NCI-H1436 treated with DMSO at 0.1 percent for 48 hours (cell line): ENCODE data around the gene COL7A1.

Source experiments
- DNase-seq: peaks from one replicate; lab custom pipeline; 2025; lab: John Stamatoyannopoulos, UW

Gene COL7A1

DNA sequence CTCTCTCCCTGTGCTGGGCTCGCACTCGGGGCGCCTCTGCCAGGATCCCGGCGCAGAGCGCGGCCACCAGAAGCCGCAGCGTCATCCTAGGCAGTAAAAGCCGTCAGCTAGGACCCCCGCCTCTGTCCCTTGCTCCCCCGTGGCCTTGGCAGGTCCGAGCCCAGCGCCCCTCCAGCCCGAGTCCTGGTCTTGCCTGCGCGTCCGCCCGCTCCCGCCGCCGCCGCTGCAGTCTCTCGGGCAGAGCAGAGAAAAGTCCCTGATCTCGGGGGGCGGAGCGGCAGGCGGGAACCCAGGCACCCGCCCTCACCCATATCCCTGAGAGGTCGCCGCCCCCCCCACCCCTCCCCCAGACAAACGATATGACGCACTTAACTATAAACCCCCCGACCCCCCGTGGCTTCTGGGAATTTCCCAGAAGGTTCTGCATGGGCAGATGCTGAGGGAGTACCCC is at the start of gene COL7A1:
Gene COL7A1, minus strand, starts transcription at position 255 of the 451 bp plus-strand sequence. Its CDS starts 170 bp downstream, at position 85.
- DNase-seq: no peak

DNA sequence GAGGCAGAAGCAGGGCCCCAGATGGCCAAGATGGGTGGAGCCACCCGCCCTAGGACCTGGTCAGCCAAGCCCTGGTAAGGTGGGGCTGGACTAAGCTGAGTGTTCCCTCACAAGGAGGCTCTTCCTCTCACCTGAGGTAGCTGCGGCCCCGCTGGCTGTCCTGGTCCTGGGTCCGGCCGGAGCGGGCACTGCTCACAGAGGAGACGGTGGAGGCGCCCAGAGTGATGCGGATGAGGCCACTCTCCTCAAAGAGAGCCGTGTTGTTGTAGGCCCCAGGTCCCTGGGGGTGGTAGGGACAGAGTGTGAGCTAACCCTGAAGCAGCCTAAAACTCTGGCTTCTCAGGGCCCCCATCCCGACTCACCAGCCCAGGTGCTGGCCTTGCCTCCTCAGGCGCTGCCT is 47.5 kb upstream of the COL7A1 start:
- no peak for DNase-seq

DNA sequence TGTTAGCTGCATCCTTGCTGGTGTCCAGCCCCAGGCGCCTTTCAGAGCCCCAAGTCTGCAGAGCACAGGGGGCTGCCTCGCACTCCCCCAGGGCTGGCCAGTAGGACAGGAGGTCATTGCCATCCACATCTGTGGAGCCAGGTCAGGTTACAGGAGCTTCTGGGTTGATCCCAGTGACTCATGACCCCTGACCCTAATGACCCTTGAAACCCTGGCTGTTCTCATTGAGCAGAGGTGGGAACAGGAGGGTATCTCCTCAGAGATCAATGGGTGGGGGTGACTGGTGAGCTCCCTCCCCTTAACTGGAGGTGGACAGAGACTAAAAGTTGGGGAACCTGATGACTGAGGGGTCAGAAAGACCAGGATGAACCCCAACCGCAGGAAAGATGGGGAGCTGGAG is 46.3 kb upstream of the COL7A1 start:
- DNase-seq: no peak

DNA sequence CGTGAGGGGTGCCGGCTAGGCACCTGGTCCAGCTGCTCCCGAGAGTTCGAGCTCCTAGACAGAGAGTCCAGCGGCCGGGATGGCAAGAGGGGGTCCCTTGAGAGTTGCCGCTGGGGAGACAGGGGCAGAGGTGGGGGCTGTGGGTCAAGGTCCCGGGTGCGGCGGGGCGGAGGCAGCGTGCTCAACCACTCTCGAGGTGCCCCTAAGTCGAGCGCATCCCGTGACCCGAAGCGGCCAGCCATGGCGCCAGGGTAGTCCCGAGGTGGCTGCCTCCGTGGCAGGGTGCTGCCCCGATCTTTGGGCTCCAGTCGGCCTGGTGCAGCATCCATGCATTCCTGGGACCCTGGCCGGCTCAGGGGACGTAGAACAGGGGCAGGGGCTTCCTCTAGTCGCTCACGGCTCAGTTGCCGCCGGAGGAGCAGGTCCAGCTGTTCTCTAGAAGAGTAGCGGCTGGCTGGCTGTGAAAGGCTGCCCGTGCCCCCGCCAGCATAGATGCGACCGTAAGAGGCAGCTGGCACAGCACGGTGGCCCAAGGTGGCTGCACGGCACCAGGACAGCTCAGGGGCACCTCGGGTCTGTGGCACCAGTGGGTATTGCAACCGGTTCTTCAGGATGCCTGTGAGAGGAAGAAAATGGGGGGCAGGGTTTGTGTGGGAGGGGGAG is 44.9 kb upstream of the COL7A1 start:
- DNase-seq: no peak

DNA sequence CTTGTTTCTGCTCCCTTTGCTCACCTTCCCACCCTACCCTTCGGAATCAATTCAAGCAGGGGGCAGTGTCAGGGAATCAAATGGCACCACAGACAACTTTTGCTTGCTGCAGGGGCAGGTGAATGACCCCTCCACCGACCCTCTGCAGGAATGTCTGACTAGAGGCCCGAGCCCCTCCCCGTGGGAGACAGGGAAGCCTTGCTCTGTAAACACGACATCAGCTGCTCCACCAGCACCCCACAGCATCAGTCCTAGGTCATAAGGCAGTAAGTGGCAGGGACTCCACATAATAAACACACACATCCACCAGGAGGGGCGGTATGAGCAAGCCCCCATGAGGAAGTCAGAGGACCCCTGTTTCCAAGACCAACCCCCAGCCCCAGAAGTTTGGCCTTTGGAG is 42.2 kb upstream of the COL7A1 start:
- no peak for DNase-seq

DNA sequence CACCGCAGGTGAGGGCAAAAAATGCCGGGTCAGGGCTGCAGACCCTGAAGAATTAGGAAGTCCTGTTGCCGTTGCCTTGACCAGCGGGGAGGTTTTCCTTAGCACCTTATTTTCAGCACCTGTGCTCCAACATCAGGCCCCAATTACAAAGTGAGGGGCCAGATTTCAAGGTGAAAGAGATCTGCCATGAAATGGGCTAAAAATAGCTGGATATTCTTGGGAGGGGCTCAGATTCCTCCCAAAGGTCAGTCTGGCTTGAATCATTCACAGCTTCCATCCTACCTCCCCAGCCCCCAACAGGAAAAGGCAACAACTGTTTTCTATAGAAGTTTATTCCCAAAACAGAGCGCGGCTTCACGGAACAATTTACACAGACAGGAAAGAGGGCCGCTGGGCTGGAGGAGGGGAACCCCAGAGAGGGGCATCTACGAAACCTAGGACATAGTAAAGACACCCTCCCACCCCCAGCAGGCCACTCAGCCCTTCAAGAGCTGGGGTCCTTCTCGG is 41.1 kb upstream of the COL7A1 start:
- no peak for DNase-seq

DNA sequence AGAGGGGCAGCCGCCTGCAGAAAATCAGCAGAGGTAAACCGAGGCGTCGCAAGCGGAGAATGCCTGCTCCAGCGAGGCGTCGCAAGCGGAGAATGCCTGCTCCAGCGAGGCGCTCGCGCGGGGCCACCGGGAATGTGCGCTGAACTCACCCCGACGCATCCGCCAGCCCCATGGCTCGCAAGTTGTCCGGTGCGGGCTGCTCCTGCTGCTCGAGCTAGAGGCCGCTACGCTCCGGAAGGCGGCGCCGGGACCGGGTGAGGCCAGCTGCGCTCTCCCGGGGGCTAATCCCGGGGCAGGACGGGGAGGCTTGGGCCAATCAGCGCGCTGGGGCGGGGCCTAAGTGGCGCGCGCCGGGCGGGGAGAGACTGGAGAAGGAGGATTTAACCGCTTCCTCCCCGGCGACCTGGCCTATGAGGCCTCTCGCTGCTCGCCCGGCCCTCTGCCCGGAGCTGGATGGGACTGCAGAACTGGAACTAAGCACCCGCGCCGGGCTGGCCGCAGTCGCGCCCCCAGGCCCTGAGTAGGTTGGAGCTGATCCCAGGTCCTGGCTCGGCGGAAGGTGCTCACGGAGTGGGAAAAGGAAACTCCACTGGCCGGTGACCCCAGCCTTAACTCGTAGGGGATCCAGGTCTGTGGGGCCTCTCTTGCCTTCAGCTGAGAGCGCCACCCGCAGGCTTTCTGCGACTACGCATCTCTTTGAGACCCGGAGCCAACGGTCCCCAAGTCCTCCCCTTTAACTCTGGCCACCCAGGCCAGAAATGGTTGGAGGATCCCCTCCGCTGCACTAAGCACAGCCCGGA is 40.3 kb upstream of the COL7A1 start, which contains the start of gene SLC26A6:
Gene SLC26A6, minus strand, starts transcription at position 240 of the 800 bp plus-strand sequence. Its CDS starts 68 bp downstream, at position 172.
- peak; percentile 40 for DNase-seq

DNA sequence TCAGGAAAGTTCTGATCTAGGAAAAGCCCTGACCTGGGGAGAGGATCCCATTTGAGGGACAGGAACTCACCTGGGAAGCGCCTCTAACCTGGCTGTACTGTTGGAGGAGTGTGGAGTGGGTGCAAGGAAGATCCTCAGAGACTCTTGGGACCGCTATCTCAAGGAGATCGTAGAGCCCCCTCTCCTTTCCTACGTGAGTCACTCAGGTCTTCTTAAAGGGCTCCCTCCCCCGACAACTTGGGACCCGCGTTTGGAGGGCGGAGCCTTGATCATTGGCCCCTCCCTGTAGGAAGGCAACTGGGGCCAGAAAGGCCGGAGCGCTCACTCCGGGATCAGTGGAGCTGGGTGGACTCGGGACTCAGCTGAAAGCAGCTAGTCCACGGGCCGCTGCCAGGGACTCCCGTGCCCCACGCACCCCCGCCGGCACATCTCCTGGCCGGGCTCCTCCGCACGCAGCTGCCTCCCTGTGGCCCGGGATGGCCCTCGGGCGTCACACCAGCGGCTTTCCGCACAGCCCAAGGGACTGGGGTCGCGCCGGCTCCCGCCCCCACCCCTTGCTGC is 39.6 kb upstream of the COL7A1 start:
- DNase-seq: no peak

DNA sequence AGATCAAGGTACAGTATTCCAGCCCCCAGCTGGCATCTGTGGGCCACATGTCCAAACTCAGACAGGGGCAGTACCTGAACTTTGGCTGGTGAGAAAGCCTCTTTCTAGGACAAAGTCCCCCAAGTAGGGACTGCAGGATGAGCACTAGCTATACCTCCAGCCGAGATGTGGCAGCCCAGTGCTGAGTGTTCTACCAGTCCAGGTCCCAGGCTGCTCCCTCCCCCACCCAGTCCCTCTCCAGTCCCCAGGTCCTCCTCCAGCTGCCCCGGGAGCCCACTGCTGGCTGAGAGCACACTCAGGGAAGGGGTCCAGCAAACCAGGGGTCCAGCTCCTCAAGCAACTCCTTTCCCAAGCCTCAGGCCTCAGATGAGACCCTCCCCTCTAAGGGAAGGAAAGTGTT is 38.6 kb upstream of the COL7A1 start:
- no peak for DNase-seq

DNA sequence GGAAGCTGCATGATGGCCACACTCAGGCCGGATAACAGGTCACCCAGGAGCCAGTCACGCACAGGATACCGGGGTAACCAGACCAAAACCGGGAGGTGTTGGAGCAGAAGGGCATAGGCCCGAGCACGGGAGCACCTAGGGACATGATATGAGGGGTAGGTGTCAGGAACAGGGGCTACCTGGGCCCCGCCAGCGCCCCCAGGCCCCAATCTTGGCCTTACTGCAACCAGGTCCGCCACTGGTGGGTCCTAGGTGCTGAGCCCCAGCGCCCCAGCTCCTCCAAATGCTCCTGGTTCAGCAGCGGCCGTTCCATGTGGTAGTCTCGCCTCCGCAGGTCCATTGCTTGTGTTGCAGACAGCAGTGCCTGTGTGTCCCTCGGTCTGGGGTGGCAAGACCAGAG is 38.1 kb upstream of the COL7A1 start:
- no peak for DNase-seq

DNA sequence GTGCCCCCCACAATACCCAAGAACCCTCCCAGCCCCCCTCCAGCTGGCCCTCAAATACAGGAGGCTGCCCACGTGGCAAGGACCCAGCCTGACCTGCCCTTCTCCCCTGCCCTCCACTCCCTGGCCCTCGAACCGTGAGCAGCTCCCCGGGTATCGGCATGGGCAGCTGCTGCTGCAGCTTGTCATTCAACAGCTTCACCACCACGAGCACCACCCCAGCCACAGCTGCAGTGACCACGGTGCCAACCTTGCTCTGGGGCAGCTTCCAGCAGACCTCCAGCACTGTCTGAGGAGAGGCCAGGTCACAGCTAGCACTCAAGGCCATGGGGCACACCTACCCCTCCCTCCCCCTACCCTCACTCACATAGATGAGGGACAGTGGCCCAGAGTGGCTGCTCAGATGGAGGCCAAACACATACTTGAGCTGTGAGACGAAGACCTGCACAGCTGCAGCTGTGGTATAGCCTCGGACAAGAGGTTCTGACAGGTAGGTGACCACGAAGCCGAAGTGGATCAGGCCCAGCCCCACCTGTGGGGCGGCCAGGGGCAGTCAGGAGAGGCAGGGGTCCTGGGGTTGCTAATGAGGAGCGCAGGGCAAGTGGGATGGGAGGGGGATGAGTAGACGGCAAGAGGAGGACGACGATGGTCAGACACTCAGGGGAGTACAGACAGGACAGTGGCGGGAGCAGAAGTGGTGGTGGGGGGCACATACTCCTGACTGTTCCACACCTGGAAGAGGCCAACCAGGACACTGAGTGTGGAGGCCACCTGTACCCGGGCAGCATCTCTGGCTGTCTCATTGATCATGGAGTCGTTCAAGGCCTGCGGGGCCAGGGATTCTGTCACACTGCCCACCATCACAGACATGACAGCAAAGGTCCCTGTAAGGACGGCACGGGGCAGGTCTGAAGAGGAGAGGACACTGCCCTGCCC is 36.7 kb upstream of the COL7A1 start:
- DNase-seq: no peak

DNA sequence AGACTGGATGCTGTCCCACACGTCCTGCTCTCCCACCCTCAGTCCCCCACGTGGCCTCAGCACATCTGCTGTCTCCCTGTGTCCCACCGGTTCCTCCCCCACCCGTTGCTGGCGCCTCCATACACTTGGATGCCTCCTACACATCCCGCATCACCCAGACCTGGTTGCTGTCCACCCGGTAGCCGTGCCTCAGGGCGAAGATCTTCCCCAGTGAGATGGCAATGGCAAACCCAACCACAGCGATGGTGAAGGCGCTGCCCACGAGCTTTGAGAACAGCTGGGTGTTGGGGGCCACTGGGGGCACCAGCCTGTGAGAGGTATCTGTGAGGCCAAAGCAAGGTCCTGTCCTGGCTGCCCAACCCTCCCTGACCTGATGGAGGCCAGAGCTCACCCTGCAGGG is 35.7 kb upstream of the COL7A1 start:
- DNase-seq: no peak

DNA sequence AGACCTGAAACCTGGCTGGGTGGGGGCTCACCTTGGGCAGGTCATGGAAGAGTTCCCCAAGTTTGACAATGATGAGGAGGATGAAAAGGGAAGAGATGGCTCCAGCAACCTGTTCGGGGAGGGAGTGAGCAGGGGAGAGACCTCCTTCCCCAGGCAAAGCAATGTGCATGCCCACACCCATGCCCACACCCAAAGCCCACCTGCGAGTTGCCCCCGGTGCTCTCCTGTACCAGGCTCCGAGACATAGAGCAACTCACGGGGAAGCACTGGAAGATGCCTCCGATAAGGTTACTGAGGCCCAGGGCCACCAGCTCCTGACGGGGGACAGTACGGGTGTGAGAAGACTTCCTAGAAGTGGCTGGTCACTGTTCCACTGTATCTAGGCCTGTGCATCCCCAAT is 35.3 kb upstream of the COL7A1 start:
- DNase-seq: no peak

DNA sequence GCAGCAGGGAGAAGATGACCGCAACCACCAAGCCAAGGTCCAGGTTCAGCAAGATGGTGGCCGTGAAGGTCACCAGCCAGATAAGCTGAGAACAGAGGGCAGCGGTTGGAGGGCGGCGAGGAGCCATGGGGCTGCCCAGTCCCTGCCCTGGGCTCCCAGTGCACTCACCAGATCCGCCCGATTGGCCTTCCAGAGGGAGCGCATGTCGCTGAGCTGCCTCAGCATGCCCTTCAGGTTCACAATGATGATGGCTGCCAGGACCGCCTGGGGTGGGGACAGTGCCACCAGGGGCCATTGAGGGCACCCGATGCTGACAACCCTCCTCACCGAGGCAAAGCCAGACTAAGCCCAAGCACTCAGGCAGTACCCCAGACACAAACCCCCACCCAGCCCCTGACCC is 34.8 kb upstream of the COL7A1 start:
- no peak for DNase-seq

DNA sequence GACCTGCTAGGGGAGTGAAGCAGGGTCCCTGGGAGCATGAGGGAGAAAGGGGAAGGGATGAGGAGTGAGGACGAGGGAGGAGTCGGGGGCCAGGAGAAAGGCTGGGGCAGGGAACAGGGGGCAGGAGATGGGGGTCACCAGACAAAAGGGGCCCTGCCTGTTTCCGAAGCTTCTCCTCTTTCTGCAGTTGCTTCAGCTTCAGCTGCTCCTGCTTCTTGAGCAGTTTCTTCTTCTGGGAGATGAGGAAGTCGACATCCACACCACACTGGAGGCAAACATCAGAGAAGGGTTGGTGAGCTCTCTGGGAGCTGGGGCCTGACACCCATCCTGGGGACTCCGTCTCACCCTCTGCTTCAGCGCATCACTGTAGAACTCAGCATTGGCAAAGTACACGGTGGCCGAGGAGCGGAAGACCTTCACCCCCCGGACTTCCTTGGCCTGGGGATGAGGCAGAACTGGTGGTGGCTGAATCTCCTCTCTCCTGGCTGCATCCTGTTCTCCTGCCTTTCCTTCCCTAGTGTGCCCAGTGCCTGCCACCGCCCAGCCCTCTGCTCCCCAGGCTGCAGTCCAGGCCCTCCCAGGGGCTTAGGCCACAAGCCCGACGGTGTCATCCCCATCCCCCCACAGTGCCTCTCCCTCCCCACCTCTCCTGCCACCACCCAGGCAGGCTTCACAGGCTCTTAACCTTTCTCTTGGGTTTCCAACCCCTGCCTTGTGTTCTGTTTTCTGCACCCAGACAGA is 33.3 kb upstream of the COL7A1 start:
- DNase-seq: no peak

DNA sequence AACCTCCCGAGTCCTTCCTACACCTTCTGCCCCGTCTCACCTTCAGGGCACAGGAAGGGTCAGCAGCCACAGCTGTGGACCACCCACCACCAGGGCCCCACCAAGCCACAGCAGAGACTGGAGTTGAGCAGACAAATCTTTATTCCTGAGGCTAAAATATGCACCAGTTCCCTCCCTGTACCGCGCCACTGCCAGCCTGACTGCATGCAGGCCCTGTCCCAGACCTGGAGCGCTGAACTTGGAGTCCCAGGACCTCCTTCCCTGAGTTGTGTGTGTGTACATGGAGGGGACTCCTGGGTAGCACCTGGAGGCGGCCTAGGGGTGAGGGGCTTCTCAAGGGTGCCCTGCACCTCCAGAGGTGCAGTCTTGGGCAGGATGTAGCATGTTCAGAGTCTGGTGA is 30.5 kb upstream of the COL7A1 start:
- no peak for DNase-seq

DNA sequence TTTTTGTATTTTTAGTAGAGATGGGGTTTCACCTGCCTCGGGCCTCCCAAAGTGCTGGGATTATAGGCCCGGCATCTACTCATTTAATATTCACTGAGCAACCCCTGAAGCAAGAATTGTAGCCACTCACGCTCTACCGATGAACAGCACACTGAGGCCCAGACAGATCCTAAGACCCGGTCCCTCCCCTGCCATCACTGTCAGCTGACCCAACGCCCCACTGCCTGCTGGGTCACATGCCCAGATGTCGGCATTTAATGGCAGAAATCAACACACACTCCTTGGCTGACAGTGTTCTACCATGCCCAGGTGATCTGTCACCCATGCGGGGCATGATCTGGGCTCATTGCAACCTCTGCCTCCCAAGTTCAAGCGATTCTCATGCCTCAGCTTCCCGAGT is 29.6 kb upstream of the COL7A1 start:
- no peak for DNase-seq

DNA sequence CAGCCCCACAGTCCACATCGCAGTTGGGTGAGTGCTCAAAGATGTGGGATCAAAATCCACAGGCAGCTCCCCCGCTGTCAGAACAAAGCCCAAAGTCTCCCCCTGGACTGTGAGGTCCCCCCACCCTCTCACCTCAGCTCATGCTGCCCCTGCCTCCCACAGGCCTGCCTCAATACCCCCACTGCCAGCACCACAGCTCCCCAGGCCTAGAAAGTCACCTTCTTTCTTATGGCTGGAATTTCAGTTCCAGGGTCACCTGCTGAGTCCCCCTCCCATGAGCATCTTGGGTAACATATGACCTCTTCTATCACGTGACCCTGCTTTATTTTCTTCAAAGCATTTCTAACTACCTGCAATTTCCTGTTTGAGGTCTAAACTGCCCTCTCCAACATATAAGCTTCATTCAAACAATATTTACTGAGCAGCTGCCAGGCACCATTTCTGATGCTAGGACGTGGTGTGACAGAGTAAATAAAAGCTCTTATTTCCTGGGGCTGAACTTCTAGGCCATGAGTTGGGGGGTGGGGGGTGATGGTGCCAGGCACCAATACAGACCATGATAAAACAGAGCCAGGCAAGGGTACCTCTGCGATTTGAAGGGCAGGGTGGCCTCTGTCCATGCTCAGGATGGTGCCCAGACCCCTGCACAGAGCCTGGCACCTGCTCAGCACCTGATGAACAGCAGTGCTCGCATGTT is 28.9 kb upstream of the COL7A1 start:
- peak; percentile 74 for DNase-seq

DNA sequence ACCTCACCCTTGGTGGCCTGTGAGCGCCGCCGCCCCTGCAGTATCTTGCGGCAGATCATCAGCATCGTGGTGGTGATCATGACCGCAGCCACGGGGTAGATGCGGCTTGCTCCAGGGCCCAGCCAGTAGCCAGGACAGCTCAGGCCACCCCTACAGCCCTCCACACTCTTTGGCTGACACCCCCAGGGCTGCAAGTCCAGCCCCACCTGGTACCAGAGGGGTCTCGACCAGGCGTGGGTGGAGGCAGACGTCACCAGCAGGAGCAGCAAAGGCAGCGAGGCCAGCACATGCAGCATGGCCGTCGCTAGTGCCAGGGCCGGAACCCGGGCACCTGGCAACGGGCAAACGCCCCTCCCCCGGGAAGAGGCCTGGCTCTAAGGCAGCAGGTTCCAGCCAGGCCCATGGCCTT is 26.3 kb upstream of the COL7A1 start, which contains the start of gene TMEM89:
Gene TMEM89, minus strand, starts transcription at position 309 of the 409 bp plus-strand sequence. Its CDS starts 13 bp downstream, at position 296.
- no peak for DNase-seq
